GM12878 (cell line): ENCODE measurements around the gene UBR7. TPM values are rescaled to one million over a fixed set of nuclear protein-coding genes. Genes with fewer than 3 reads are reported as not detected.

ENCODE experiments used
- ATAC-seq: fragments of 200-7000 bp; cut with Tn5 transposase; 3 replicates; pipeline ENCODE4 v1.9.1; 2020; ENCODE audit warnings: mild to moderate bottlenecking, moderate library complexity
- BruUV-seq: library from RNA; stranded (reverse); fragments of 400-500 nt; replicated peaks from 2 replicates; lab custom pipeline; 2021; lab: Mats Ljungman, UMichigan
- CTCF ChIA-PET: fragments of 300-600 bp; sonication (Branson Sonifier 250); formaldehyde crosslinking; extraction: SDS; loops from one replicate; lab custom pipeline; 2021; ENCODE audit warnings: inconsistent platforms; lab: Yijun Ruan, JAX
- POLR2A ChIA-PET: fragments of 350-600 bp; formaldehyde crosslinking; extraction: SDS; loops from one replicate; lab custom pipeline; 2021; ENCODE audit warnings: inconsistent platforms; lab: Charles Lee
- RAD21 ChIA-PET: fragments of 300-600 bp; sonication (Branson Sonifier 250); formaldehyde crosslinking; loops from one replicate; lab custom pipeline; 2023; ENCODE audit warnings: antibody characterized with exemption; ENCODE audit not compliant: unreplicated experiment; lab: Charles Lee
- SMC1A ChIA-PET: fragments of 300-600 bp; sonication (Branson Sonifier 250); formaldehyde crosslinking; loops from one replicate; lab custom pipeline; 2023; ENCODE audit not compliant: unreplicated experiment, uncharacterized antibody; lab: Charles Lee
- DNase-seq: peaks from one replicate; pipeline ENCODE4 v3.0.0-alpha.2; 2011; ENCODE audit warnings: low read depth, low spot score
- FAIRE-seq: peaks from 3 replicates; lab custom pipeline; 2011; peaks lifted over from hg19 to GRCh38; lab: Jason Lieb, UNC
- H2AFZ ChIP-seq: 2 replicates; pipeline ENCODE4 v1.6.0; 2011; ENCODE audit warnings: low read depth, low read length, control low read depth; ENCODE audit not compliant: control insufficient read depth
- H3K27ac ChIP-seq: 2 replicates; pipeline ENCODE4 v1.5.1; 2011; ENCODE audit warnings: control low read depth; ENCODE audit not compliant: control insufficient read depth, insufficient read depth
- H3K27me3 ChIP-seq, 2 experiments: replicated peaks in 1 of 2; 2 replicates each; pipeline versions ENCODE4 v1.6.0 to v1.6.1; 2011; ENCODE audit warnings: low read length in 1 of 2; ENCODE audit not compliant: control insufficient read depth in 2 of 2, insufficient read depth in 2 of 2
- H3K36me3 ChIP-seq, 2 experiments: 2 replicates each; pipeline ENCODE4 v1.5.1; 2011; ENCODE audit warnings: low read length in 1 of 2; ENCODE audit not compliant: control insufficient read depth in 2 of 2, insufficient read depth in 2 of 2
- H3K4me1 ChIP-seq: 2 replicates; pipeline ENCODE4 v1.6.1; 2011; ENCODE audit warnings: mild to moderate bottlenecking, low read length, moderate library complexity, mixed read lengths; ENCODE audit not compliant: control insufficient read depth, insufficient read depth
- H3K4me2 ChIP-seq: 2 replicates; pipeline ENCODE4 v1.6.0; 2011; ENCODE audit warnings: control low read depth; ENCODE audit not compliant: control insufficient read depth, insufficient read depth
- H3K4me3 ChIP-seq: fragments of 200-600 bp; sonication (generic); 2 replicates; pipeline ENCODE4 v1.5.1; 2016
- H3K79me2 ChIP-seq: 2 replicates; pipeline ENCODE4 v1.6.0; 2011; ENCODE audit warnings: low read length; ENCODE audit not compliant: control insufficient read depth, insufficient read depth
- H3K9ac ChIP-seq: 2 replicates; pipeline ENCODE4 v1.8.0; 2011; ENCODE audit warnings: low read length, control low read depth, mixed read lengths; ENCODE audit not compliant: control insufficient read depth, insufficient read depth
- H3K9me3 ChIP-seq: replicated peaks from 3 replicates; pipeline ENCODE4 v1.5.1; 2011; ENCODE audit warnings: mild to moderate bottlenecking, low read length; ENCODE audit not compliant: control insufficient read depth, insufficient read depth
- H4K20me1 ChIP-seq: 2 replicates; pipeline ENCODE4 v1.6.0; 2011; ENCODE audit not compliant: control insufficient read depth, insufficient read depth
- ASH2L ChIP-seq: fragments of 300-600, 200-600 bp; sonication (generic); IDR thresholded peaks from 2 replicates; pipeline ENCODE4 v1.6.1; 2017; ENCODE audit warnings: low read depth, mild to moderate bottlenecking, borderline replicate concordance
- CBFB ChIP-seq: IDR thresholded peaks from 2 replicates; pipeline ENCODE4 v1.6.1; 2016; ENCODE audit warnings: antibody characterized with exemption, low read depth
- E2F4 ChIP-seq: IDR thresholded peaks from 2 replicates; pipeline ENCODE4 v1.6.1; 2012; ENCODE audit warnings: low read depth, low read length, improper control_type of control experiment
- FOXK2 ChIP-seq: fragments of 450-650 bp; IDR thresholded peaks from 2 replicates; pipeline ENCODE4 v1.6.1; 2017; ENCODE audit warnings: mild to moderate bottlenecking, moderate library complexity
- MYB ChIP-seq: fragments of 150-350 bp; IDR thresholded peaks from 2 replicates; pipeline ENCODE4 v1.6.1; 2014; ENCODE audit warnings: mild to moderate bottlenecking, low read depth, low read length, borderline replicate concordance
- NFYA ChIP-seq: IDR thresholded peaks from 2 replicates; pipeline ENCODE4 v1.6.1; 2011; ENCODE audit warnings: low read depth, mild to moderate bottlenecking, low read length, improper control_type of control experiment, borderline replicate concordance
- NKRF ChIP-seq: fragments of 450-650 bp; conservative IDR thresholded peaks from 2 replicates; pipeline ENCODE4 v1.6.1; 2017; ENCODE audit warnings: mild to moderate bottlenecking, moderate library complexity
- PRDM15 ChIP-seq: fragments of 450-650 bp; formaldehyde crosslinking; IDR thresholded peaks from 2 replicates; pipeline ENCODE4 v1.4.0; 2020; ENCODE audit warnings: mild to moderate bottlenecking, moderate library complexity
- ZNF274 ChIP-seq: IDR thresholded peaks from one replicate; pipeline ENCODE4 v1.8.0; 2011; ENCODE audit not compliant: insufficient read length, insufficient read depth
- ZNF592 ChIP-seq: fragments of 450-650 bp; IDR thresholded peaks from 2 replicates; pipeline ENCODE4 v1.6.1; 2017; ENCODE audit warnings: mild to moderate bottlenecking, moderate library complexity
- ZZZ3 ChIP-seq: IDR thresholded peaks from 2 replicates; pipeline ENCODE4 v1.6.1; 2011; ENCODE audit warnings: low read depth; ENCODE audit not compliant: control insufficient read depth, insufficient read length
- WGBS: methylation state at CpG from one replicate; pipeline ENCODE4 v1.1.6; 2016; ENCODE audit warnings: low lambda C conversion rate; ENCODE audit not compliant: insufficient replicate concordance, insufficient coverage; ENCODE audit errors: missing lambda C conversion rate; 5-methylcytosine and 5-hydroxymethylcytosine counted together
- in situ Hi-C: fragments of 300-500 bp; cut with MboI; formaldehyde crosslinking; loops from 9 replicates; pipeline ENCODE4 v1.14.3; 2018; ENCODE audit warnings: mixed read lengths
- intact Hi-C: fragments of 100-400 bp; cut with micrococcal nuclease; formaldehyde crosslinking; loops from one replicate; pipeline ENCODE4 v1.14.2; 2022; ENCODE audit not compliant: unreplicated experiment
- polyA plus RNA-seq, 11 experiments: library from polyadenylated mRNA; depleted of rRNA in 4 of 11; unstranded in 6 of 11; stranded (reverse) in 5 of 11; fragments of >200 nt; fragmentation: Nextera tagmentation in 4 of 11; fragmentation: Illumina TruSeq in 1 of 11; extraction: Ambion mirVana in 4 of 11; extraction: Trizol in 1 of 11; gene quantifications; 1 replicate in 1 of 11; 2 replicates in 10 of 11; pipeline versions ENCODE4 v1.2.1 to v1.2.3, GENCODE V29; 2011 to 2016; ENCODE audit warnings: inconsistent platforms in 2 of 11, missing spikeins in 2 of 11, low read depth in 1 of 11
- total RNA-seq, 4 experiments: library from RNA; depleted of rRNA in 3 of 4; stranded (reverse); fragments of >200 nt in 3 of 4; fragmentation: Illumina TruSeq in 1 of 4; extraction: Trizol in 1 of 4; gene quantifications; 2 replicates each; pipeline versions ENCODE4 v1.2.1 to v1.2.3, GENCODE V29; 2013 to 2021
- TF ChIP-seq, protein P1 (sequence below): fragments of 150-350 bp; IDR thresholded peaks from 2 replicates; pipeline ENCODE4 v1.6.1; 2014; ENCODE audit warnings: mild to moderate bottlenecking, low read depth, low read length

The UBR7 gene
- total and polyA plus RNA-seq, 10 of the 15 experiments (the other 5 are each of a cell fraction or from before 2014, with no cell fraction given), result 14.3 to 85.6 (median 49.9) TPM

DNA sequence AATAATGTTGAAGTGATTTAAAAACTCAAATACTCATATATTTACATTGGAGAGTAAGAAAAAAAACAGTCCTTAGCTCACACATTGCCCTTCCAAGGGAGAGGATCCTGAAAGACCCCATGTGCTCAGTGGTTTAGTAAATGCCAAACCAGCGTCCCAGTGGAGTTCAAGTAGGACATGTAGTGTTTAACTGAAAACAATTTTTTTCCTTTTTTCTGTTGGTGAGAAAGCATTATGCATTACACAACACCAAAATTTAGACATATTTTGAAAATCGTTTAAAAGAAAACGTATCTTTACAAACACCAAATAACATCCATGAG, 33.6 kb downstream of the UBR7 start:
- in situ Hi-C loops, result loop anchor here (25.0 kb wide), 1 partner anchor 297 kb away; no protein-coding TSS in a partner anchor
- no peak for FAIRE-seq
- no peak overlapping the region for H3K9ac ChIP-seq
- TF ChIP-seq E2F4, result no peak
- TF ChIP-seq CBFB, result no peak
- TF ChIP-seq NKRF, result no peak
- TF ChIP-seq ZNF592, result no peak
- TF ChIP-seq ASH2L, result no peak
- TF ChIP-seq PRDM15 (CRISPR knock-in tag), result no peak
- TF ChIP-seq ZNF274, result no peak
- no peak for TF ChIP-seq NFYA
- TF ChIP-seq, protein P1, sequence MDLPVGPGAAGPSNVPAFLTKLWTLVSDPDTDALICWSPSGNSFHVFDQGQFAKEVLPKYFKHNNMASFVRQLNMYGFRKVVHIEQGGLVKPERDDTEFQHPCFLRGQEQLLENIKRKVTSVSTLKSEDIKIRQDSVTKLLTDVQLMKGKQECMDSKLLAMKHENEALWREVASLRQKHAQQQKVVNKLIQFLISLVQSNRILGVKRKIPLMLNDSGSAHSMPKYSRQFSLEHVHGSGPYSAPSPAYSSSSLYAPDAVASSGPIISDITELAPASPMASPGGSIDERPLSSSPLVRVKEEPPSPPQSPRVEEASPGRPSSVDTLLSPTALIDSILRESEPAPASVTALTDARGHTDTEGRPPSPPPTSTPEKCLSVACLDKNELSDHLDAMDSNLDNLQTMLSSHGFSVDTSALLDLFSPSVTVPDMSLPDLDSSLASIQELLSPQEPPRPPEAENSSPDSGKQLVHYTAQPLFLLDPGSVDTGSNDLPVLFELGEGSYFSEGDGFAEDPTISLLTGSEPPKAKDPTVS, result no peak
- TF ChIP-seq MYB, result no peak
- no peak for TF ChIP-seq ZZZ3
- no peak for TF ChIP-seq FOXK2

More for the DNA sequence above, 33.6 kb downstream of the UBR7 start:
- ChIA-PET POLR2A (no interaction called here), RAD21 (no interaction called here), CTCF (interaction anchor here (0.7 kb wide), 1 partner anchor 304 kb away, joined by 3 read pairs; no protein-coding TSS in a partner anchor), SMC1A (no interaction called here)
- intact Hi-C loops, result no loop called here
- no peaks in the 10 kb centered on the region for H3K79me2 ChIP-seq
- H4K20me1 ChIP-seq, result no peaks in the 10 kb centered on the region
- H3K36me3 ChIP-seq, result peaks cover 12 to 19% of the 10 kb centered on the region in 2 experiments
- no peaks in the 10 kb centered on the region for H3K4me1 ChIP-seq
- H3K27ac ChIP-seq, result no peak overlapping the region
- H3K4me2 ChIP-seq, result no peak overlapping the region
- no peak overlapping the region for H3K4me3 ChIP-seq
- no peak for DNase-seq
- no peaks in the 10 kb centered on the region for H3K9me3 ChIP-seq
- WGBS, result 100% methylated on average over 3 of the region's 3 CpGs
- no peak overlapping the region for H2AFZ ChIP-seq
- no peak for ATAC-seq
- no TSS peak for BruUV-seq
- H3K27me3 ChIP-seq, result no peaks in the 10 kb centered on the region
